Psoas muscle (tissue), 8 donors: ENCODE measurements around the gene C10orf67. TPM values are rescaled to one million over a fixed set of nuclear protein-coding genes. Genes with fewer than 3 reads are reported as not detected.

Source experiments
- ATAC-seq, 4 donors: fragments of 200-7000 bp; cut with Tn5 transposase; one replicate each; pipeline ENCODE4 v1.9.1; 2020; ENCODE audit warnings: moderate library complexity in 3 of 4, mild to moderate bottlenecking in 2 of 4
- DNase-seq, 2 donors: peaks; one replicate each; pipeline ENCODE4 v3.0.0-alpha.2; 2020
- H3K27ac ChIP-seq: fragments of 200-600 bp; one replicate; pipeline ENCODE4 v1.8.0; 2022
- H3K27me3 ChIP-seq, 3 donors: fragments of 200-600 bp in 1 of 3; one replicate each; pipeline versions ENCODE4 v1.6.1 to v1.8.0; 2013 to 2022; ENCODE audit warnings: low read length in 2 of 3, mild to moderate bottlenecking in 2 of 3, moderate library complexity in 1 of 3; ENCODE audit not compliant: insufficient read depth in 3 of 3
- H3K36me3 ChIP-seq, 2 donors: fragments of 200-600 bp in 1 of 2; one replicate each; pipeline versions ENCODE4 v1.6.1 to v1.8.0; 2013 to 2022; ENCODE audit warnings: low read depth in 1 of 2, mild to moderate bottlenecking in 1 of 2, moderate library complexity in 1 of 2; ENCODE audit not compliant: insufficient read depth in 1 of 2
- H3K4me1 ChIP-seq: fragments of 200-600 bp; one replicate; pipeline ENCODE4 v1.8.0; 2022
- H3K4me3 ChIP-seq: fragments of 200-600 bp; one replicate; pipeline ENCODE4 v1.8.0; 2022; ENCODE audit warnings: mild to moderate bottlenecking
- H3K9me3 ChIP-seq: fragments of 200-600 bp; one replicate; pipeline ENCODE4 v1.8.0; 2022
- WGBS, 3 donors: extraction: QIAGEN DNeasy Blood & Tissue Kit; methylation state at CpG; one replicate each; pipeline versions ENCODE4 v1.1.6 to v1.1.7; 2013; 5-methylcytosine and 5-hydroxymethylcytosine counted together
- intact Hi-C, 2 donors: fragments of 100-400 bp; cut with DNase I; formaldehyde crosslinking; loops; one replicate each; pipeline versions ENCODE4 v1.11.0 to v1.14.2; 2022
- polyA plus RNA-seq, 3 donors: library from polyadenylated mRNA; stranded (reverse); fragments of 200-250 nt; gene quantifications; one replicate each; pipeline ENCODE4 v1.2.3, GENCODE V29; 2013
- total RNA-seq, 4 donors: library from RNA; stranded (reverse); fragmentation: NEBNext Ultra II Directional in 2 of 4; extraction: Animal tissue kit (Norgen Biotek cat#: 25700) in 2 of 4; gene quantifications; one replicate each; pipeline versions ENCODE4 v1.2.1 to v1.2.4, GENCODE V29; 2021 to 2023
- TF ChIP-seq, protein P1 (sequence below): fragments of 200-600 bp; IDR thresholded peaks from one replicate; pipeline ENCODE4 v1.8.0; 2022; ENCODE audit warnings: antibody characterized with exemption
- donor health status: healthy with polysubstance abuse.
- donor health status: DM: no; HTN: no; CAD: no; lungs with moderate emphysema.
- donor health status: Bipolar disorder and iron deficiency.
- donor health status: healthy.
- donor health status: DM: yes; HTN: yes; CAD: no.
- donor health status: DM: no; HTN: no; CAD: no.
- donor health status: DM: no; HTN: no; CAD: no.
- donor health status: DM: yes; HTN: yes; CAD: no.

The C10orf67 gene
- total and polyA plus RNA-seq, 7 donors = 0.01 to 0.67 (median 0.06) TPM; not detected in 2

DNA sequence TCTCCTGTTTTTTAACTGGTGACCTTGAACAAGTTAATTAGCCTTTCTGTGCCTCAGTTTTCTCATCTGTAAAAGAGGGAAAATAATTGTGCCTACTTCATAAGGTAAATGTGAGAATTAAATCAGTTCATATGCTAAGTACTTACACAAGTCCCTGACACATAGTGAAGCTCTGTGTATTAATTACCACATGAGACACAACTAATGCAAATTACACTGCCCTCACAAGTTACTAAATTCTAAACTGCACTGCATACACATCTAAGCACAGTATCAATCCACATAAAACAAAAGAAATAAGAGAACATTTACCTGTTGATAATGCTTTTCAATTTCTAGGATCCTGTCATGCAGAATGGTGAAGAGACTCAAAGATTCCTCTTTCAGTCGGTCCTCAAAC lies 22.5 kb downstream of the C10orf67 start:
- intact Hi-C loops = no loop called here
- TF ChIP-seq, protein P1, sequence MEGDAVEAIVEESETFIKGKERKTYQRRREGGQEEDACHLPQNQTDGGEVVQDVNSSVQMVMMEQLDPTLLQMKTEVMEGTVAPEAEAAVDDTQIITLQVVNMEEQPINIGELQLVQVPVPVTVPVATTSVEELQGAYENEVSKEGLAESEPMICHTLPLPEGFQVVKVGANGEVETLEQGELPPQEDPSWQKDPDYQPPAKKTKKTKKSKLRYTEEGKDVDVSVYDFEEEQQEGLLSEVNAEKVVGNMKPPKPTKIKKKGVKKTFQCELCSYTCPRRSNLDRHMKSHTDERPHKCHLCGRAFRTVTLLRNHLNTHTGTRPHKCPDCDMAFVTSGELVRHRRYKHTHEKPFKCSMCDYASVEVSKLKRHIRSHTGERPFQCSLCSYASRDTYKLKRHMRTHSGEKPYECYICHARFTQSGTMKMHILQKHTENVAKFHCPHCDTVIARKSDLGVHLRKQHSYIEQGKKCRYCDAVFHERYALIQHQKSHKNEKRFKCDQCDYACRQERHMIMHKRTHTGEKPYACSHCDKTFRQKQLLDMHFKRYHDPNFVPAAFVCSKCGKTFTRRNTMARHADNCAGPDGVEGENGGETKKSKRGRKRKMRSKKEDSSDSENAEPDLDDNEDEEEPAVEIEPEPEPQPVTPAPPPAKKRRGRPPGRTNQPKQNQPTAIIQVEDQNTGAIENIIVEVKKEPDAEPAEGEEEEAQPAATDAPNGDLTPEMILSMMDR = no peak
- no peaks in the 10 kb centered on the region for H3K36me3 ChIP-seq
- H3K4me3 ChIP-seq = no peak overlapping the region
- H3K27me3 ChIP-seq = peaks cover 0 to 4% (median 0%) of the 10 kb centered on the region in 3 donors
- DNase-seq (no peak), ATAC-seq (no peak)
- H3K4me1 ChIP-seq = no peaks in the 10 kb centered on the region
- WGBS, 3 donors = 81 to 95% (median 82%) methylated on average over 1 of the region's 1 CpG
- H3K9me3 ChIP-seq = no peaks in the 10 kb centered on the region
- no peak overlapping the region for H3K27ac ChIP-seq

DNA sequence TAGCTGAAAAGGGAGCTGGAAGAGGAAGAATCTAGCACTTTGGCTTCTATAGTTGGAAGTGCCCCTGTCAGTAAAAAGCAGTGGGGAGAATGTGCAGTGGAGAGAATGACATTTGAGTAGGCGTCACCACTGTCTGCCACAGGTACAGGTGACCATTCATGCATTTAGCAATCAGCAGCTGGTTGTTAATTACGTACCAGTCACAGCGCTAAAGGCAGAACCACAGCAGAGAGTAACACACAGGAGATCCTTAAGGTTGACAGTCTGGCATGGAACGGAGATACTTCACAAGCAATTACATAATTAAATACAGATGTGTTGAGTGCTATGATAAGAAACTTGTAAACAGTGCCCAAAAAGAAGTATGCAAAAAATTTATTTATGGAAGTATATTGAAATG lies 24.8 kb downstream of the C10orf67 start:
- no peak overlapping the region for H3K27ac ChIP-seq
- H3K4me3 ChIP-seq = no peak overlapping the region
- intact Hi-C loops = loop anchor here in 1 of 2 donors (10.0 kb wide), 1 partner anchor 135 kb away; no protein-coding TSS in a partner anchor
- no peaks in the 10 kb centered on the region for H3K27me3 ChIP-seq
- ATAC-seq (no peak), DNase-seq (no peak)
- TF ChIP-seq, protein P1 = no peak
- H3K36me3 ChIP-seq = no peaks in the 10 kb centered on the region
- 80 to 81% (median 81%) methylated on average over 4 of the region's 4 CpGs for WGBS, 3 donors
- no peaks in the 10 kb centered on the region for H3K4me1 ChIP-seq
- H3K9me3 ChIP-seq = no peaks in the 10 kb centered on the region

DNA sequence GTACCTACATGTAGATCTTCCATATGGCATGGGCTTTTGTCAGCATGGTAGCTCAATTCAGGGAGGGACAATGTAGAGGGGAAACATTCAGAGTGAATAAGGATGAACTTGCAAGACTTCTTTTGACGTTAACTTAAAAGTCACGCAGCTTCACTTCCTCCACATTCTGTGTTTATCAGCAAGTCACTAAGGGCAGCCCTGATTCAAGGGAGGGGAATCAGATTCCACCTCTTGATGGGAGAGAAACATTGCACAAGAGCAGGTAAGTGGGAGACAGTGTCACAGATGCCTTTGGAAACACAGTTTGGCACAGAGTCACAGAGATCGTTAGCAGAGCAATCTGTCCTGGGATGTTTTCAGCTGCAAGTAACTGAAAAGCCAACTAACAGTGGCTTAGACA lies 26.2 kb downstream of the C10orf67 start:
- intact Hi-C loops = loop anchor here in 1 of 2 donors (10.0 kb wide), 1 partner anchor 136 kb away; no protein-coding TSS in a partner anchor
- no peak for DNase-seq
- Histone ChIP-seq H3K27ac (no peak overlapping the region), H3K36me3 (no peaks in the 10 kb centered on the region), H3K4me3 (no peak overlapping the region), H3K4me1 (no peaks in the 10 kb centered on the region), H3K9me3 (no peaks in the 10 kb centered on the region), H3K27me3 (no peaks in the 10 kb centered on the region)
- TF ChIP-seq, protein P1 = no peak
- 55 to 72% (median 61%) methylated on average over 3 of the region's 3 CpGs for WGBS, 3 donors
- no peak for ATAC-seq

DNA sequence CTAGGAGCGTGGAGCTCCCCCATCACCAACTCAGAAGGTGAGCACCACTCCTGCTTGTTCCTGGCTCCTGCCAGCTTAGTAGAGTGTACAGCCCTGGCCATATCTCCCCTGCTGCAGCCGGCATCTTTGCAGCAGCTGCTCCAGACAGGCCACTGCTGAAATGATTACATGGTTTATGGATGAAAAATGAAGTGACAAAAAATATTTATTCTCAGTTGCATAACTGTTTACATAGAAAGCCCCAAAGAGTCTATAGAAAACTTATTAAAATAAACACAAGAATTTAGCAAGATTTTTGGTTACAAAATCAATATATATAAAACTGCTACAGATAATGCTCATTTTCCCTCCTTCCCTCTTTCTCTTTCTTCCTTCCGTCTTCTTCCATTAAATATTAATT lies 27.2 kb downstream of the C10orf67 start:
- WGBS, 3 donors = 55 to 69% (median 67%) methylated on average over 3 of the region's 3 CpGs
- intact Hi-C loops = loop anchor here in 1 of 2 donors (2.0 to 10.0 kb wide), 2 partner anchors 137 to 207 kb away; no protein-coding TSS in a partner anchor

More for the DNA sequence above, 27.2 kb downstream of the C10orf67 start:
- DNase-seq = no peak
- Histone ChIP-seq H3K4me1 (no peaks in the 10 kb centered on the region), H3K27ac (no peak overlapping the region), H3K4me3 (no peak overlapping the region), H3K9me3 (no peaks in the 10 kb centered on the region), H3K36me3 (no peaks in the 10 kb centered on the region), H3K27me3 (no peaks in the 10 kb centered on the region)
- ATAC-seq = no peak
- TF ChIP-seq, protein P1 = no peak
